GM21526 (cell line): ENCODE measurements around the gene NOP9.
A peak's percentile ranks its signal among the peaks of the same experiment; 100 is the strongest.
"Not testable (repeated sequence)": the region's sequence is repeated elsewhere in the genome, so short reads cannot be mapped to it uniquely, and the experiment has no call there.

Experiments
- ATAC-seq: cut with Tn5 transposase; IDR thresholded peaks from one replicate; pipeline ENCODE4 v1.9.1; 2021; ENCODE audit warnings: moderate library complexity; ENCODE audit not compliant: unreplicated experiment, low FRiP score

NOP9 gene

GRCh38 chr14:24323341-24323740 is 23.7 kb downstream of the NOP9 start:
- no peak for ATAC-seq

GRCh38 chr14:24324024-24324423 is 24.4 kb downstream of the NOP9 start:
- no peak for ATAC-seq

GRCh38 chr14:24325041-24325530 is 25.4 kb downstream of the NOP9 start:
- no peak for ATAC-seq

- ATAC-seq, result no peak
Measured at GRCh38 chr14:24325963-24326362, 26.3 kb downstream of the NOP9 start.

- no peak for ATAC-seq
Measured at GRCh38 chr14:24327303-24327702, 27.7 kb downstream of the NOP9 start.

GRCh38 chr14:24327914-24328313 is 28.3 kb downstream of the NOP9 start:
- not testable (repeated sequence) for ATAC-seq

- ATAC-seq, result no peak
Measured at GRCh38 chr14:24329073-24329663, 29.5 kb downstream of the NOP9 start.

- no peak for ATAC-seq
Measured at GRCh38 chr14:24329736-24330135, 30.1 kb downstream of the NOP9 start.

GRCh38 chr14:24330973-24331674 is 31.5 kb downstream of the NOP9 start:
- ATAC-seq, result no peak

GRCh38 chr14:24331731-24332267 is 32.1 kb downstream of the NOP9 start:
- no peak for ATAC-seq

- peak; percentile 67 for ATAC-seq
Measured at GRCh38 chr14:24332268-24332993, 32.8 kb downstream of the NOP9 start.

GRCh38 chr14:24334431-24335291 is 35.0 kb downstream of the NOP9 start, which contains the start of gene ADCY4:
TSS of gene ADCY4 (minus strand) at chr14:24335071. CDS start at chr14:24334652, 419 bp downstream.
- no peak for ATAC-seq

GRCh38 chr14:24335461-24336171 is 36.0 kb downstream of the NOP9 start:
- ATAC-seq, result no peak

- ATAC-seq, result no peak
Measured at GRCh38 chr14:24337144-24337823, 37.6 kb downstream of the NOP9 start.

- ATAC-seq, result no peak
Measured at GRCh38 chr14:24337824-24338175, 38.1 kb downstream of the NOP9 start.

- no peak for ATAC-seq
Measured at GRCh38 chr14:24338843-24339242, 39.2 kb downstream of the NOP9 start.

GRCh38 chr14:24339284-24340151 is 39.9 kb downstream of the NOP9 start, which contains the start of gene RIPK3:
TSS of gene RIPK3 (minus strand) at chr14:24339991. CDS start at chr14:24339826, 165 bp downstream.
- ATAC-seq, result peak; percentile 73

GRCh38 chr14:24340606-24341005 is 41.0 kb downstream of the NOP9 start:
- no peak for ATAC-seq
